Mucosa of descending colon (tissue), 3 donors: ENCODE measurements around the gene RAP1B. TPM values are rescaled to one million over a fixed set of nuclear protein-coding genes. Genes with fewer than 3 reads are reported as not detected.

Source experiments
- ATAC-seq: fragments of 200-7000 bp; cut with Tn5 transposase; one replicate; pipeline ENCODE4 v1.9.1; 2020; ENCODE audit warnings: mild to moderate bottlenecking, moderate library complexity
- DNase-seq, 3 donors: peaks; one replicate each; pipeline ENCODE4 v3.0.0-alpha.2; 2020
- H3K36me3 ChIP-seq: fragments of 200-600 bp; one replicate; pipeline ENCODE4 v1.8.0; 2021; ENCODE audit warnings: low read depth, mild to moderate bottlenecking
- H3K4me1 ChIP-seq: fragments of 200-600 bp; one replicate; pipeline ENCODE4 v1.8.0; 2021; ENCODE audit warnings: low read depth, mild to moderate bottlenecking
- H3K4me3 ChIP-seq: fragments of 200-600 bp; one replicate; pipeline ENCODE4 v1.8.0; 2021; ENCODE audit warnings: mild to moderate bottlenecking
- H3K9me3 ChIP-seq: fragments of 200-600 bp; one replicate; pipeline ENCODE4 v1.8.0; 2021; ENCODE audit warnings: mild to moderate bottlenecking
- CTCF ChIP-seq: fragments of 200-600 bp; IDR thresholded peaks from one replicate; pipeline ENCODE4 v1.8.0; 2022; ENCODE audit warnings: antibody characterized with exemption, mild to moderate bottlenecking
- intact Hi-C, 2 donors: fragments of 100-400 bp; cut with DNase I in 1 of 2; cut with micrococcal nuclease in 1 of 2; formaldehyde crosslinking; loops; one replicate each; pipeline versions ENCODE4 v1.11.0 to v1.11.1; 2022; cut with DNase I, micrococcal nuclease
- long read RNA-seq, 2 donors: library from polyadenylated mRNA; unstranded; transcript quantifications; one replicate each; pipeline ENCODE4 v2.0.0, GENCODE V29; 2019 to 2021
- total RNA-seq, 3 donors: library from RNA; stranded (reverse); fragmentation: NEBNext Ultra II Directional in 2 of 3; extraction: Animal tissue kit (Norgen Biotek cat#: 25700) in 2 of 3; gene quantifications; one replicate each; pipeline versions ENCODE4 v1.2.1 to v1.2.4, GENCODE V29; 2021 to 2023
- donor health status: DM: no; HTN: no; CAD: no; lungs with moderate emphysema.
- donor health status: DM: no; HTN: no; CAD: no.
- donor health status: DM: no; HTN: yes; CAD: no.

RAP1B gene
- 100 to 1,000 TPM; 158 to 182 (median 168) TPM for total RNA-seq
- long read RNA-seq, donor 1, full-length matches to known transcripts, result 120 of 138 reads
- long read RNA-seq, donor 1, partial matches to known transcripts, result 0 of 138 reads
- long read RNA-seq, donor 1, other reads (novel, unspliced or antisense), result 18 of 138 reads
- long read RNA-seq, donor 2, full-length matches to known transcripts, result 98 of 106 reads
- long read RNA-seq, donor 2, partial matches to known transcripts, result 2 of 106 reads
- long read RNA-seq, donor 2, other reads (novel, unspliced or antisense), result 6 of 106 reads

- TF ChIP-seq CTCF, result no peak
- H3K4me1 ChIP-seq, result peaks cover 33% of the 10 kb centered on the region
- intact Hi-C loops, result no loop called here
- ATAC-seq (peak; percentile 94), DNase-seq (peak; percentile 90 to 95 (median 93))
- H3K9me3 ChIP-seq, result no peaks in the 10 kb centered on the region
- H3K4me3 ChIP-seq, result peak within 1 kb of the TSS; percentile 76
- no peaks in the 10 kb centered on the region for H3K36me3 ChIP-seq
These were observed at the start of gene RAP1B for GRCh38 chr12:68610370-68611093. TSS of gene RAP1B (plus strand) at chr12:68610899. CDS start at chr12:68648725, 37,826 bp downstream.

- intact Hi-C loops, result no loop called here
- Histone ChIP-seq H3K4me3 (no peak overlapping the region), H3K36me3 (no peaks in the 10 kb centered on the region), H3K9me3 (no peaks in the 10 kb centered on the region), H3K4me1 (no peaks in the 10 kb centered on the region)
- DNase-seq (no peak), ATAC-seq (no peak)
- no peak for TF ChIP-seq CTCF
These were observed 48.9 kb upstream of the RAP1B start for GRCh38 chr12:68561830-68562229.

GRCh38 chr12:68564166-68564565 is 46.5 kb upstream of the RAP1B start:
- Histone ChIP-seq H3K4me1 (no peaks in the 10 kb centered on the region), H3K4me3 (no peak overlapping the region), H3K36me3 (no peaks in the 10 kb centered on the region), H3K9me3 (no peaks in the 10 kb centered on the region)
- DNase-seq (no peak), ATAC-seq (no peak)
- no peak for TF ChIP-seq CTCF
- intact Hi-C loops, result no loop called here

GRCh38 chr12:68565391-68565903 is 45.3 kb upstream of the RAP1B start:
- no peak for DNase-seq

More at GRCh38 chr12:68565391-68565903, 45.3 kb upstream of the RAP1B start:
- Histone ChIP-seq H3K9me3 (no peaks in the 10 kb centered on the region), H3K36me3 (no peaks in the 10 kb centered on the region), H3K4me1 (no peaks in the 10 kb centered on the region), H3K4me3 (no peak overlapping the region)
- ATAC-seq, result peak; percentile 69
- TF ChIP-seq CTCF, result no peak
- intact Hi-C loops, result no loop called here
